ENCODE data around the gene SLC15A4.
"Not testable (repeated sequence)": the region's sequence is repeated elsewhere in the genome, so short reads cannot be mapped to it uniquely, and the experiment has no call there.

Gene SLC15A4

DNA sequence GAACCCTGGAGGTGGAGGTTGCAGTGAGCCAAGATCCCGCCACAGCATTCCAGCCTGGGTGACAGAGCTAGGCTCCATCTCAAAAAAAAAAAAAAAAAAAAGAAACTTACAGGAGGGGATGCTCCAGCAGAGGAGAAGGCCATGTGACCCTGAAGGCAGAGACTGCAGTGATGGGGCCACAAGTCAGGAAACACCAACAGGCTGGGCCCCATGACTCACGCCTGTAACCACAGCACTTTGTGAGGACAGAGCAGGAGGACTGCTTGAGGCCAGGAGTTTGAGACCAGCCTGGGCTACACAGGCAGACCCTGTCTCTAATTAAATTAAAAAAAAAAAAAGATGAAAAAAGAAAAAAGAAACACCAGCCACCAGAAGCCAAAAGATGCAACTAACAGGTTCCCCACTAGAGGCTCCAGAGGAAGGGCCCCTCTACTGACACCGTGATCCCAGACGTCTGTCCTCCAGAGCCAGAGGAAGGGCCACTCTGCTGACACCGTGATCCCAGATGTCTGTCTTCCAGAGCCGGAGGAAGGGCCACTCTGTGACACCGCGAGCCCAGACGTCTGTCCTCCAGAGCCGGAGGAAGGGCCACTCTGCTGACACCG is 20.4 kb upstream of the SLC15A4 start:
- DNase-seq (ENCODE audit: low read depth) = no peak

GRCh38 chr12:128843538-128843937 is 19.8 kb upstream of the SLC15A4 start:
- no peak for DNase-seq (ENCODE audit: low read depth)

DNA sequence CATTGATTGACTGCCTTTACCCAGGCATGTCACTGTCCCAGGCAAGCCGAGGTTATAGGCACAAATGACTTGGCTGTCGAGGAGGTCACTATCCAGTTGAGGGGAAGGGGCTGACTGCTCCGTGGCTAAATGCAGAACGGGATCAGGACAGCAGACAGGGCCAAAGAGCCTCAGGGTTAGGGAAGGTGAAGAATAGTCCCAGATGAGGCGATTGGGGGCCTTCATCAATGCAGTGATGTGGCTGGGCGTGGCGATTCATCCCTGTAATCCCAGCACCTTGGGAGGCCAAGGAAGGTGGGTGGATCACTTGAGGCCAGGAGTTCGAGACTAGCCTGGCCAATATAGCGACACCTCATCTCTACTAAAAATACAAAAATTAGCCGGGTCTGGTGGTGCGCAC is 18.8 kb upstream of the SLC15A4 start:
- DNase-seq (ENCODE audit: low read depth) = no peak

GRCh38 chr12:128840862-128841468 is 17.2 kb upstream of the SLC15A4 start:
- no peak for DNase-seq (ENCODE audit: low read depth)

DNA sequence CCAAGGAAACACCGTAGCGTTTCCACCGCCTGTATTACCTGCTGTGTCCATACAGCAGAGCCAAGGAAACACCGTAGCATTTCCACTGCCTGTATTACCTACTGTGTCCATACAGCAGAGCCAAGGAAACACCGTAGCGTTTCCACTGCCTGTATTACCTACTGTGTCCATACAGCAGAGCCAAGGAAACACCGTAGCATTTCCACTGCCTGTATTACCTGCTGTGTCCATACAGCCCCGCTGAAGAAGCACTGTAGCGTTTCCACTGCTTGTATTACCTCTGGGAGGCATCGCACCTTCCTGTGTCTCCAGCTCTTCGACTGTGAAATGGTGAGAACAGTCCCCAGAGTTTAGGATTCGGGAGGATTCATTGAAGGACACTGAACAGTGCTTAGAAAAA is 16.1 kb upstream of the SLC15A4 start:
- not testable (repeated sequence) for DNase-seq (ENCODE audit: low read depth)

GRCh38 chr12:128833418-128833817 is 9.7 kb upstream of the SLC15A4 start:
- DNase-seq (ENCODE audit: low read depth) = no peak

- DNase-seq (ENCODE audit: low read depth) = no peak
Observed at GRCh38 chr12:128830505-128830893, 6.7 kb upstream of the SLC15A4 start.

GRCh38 chr12:128829861-128830504 is 6.2 kb upstream of the SLC15A4 start:
- no peak for DNase-seq (ENCODE audit: low read depth)

GRCh38 chr12:128827724-128828123 is 4.0 kb upstream of the SLC15A4 start:
- DNase-seq (ENCODE audit: low read depth) = no peak

- DNase-seq (ENCODE audit: low read depth) = no peak
Observed at GRCh38 chr12:128825835-128826234, 2.1 kb upstream of the SLC15A4 start.

- no peak for DNase-seq (ENCODE audit: low read depth)
Observed at GRCh38 chr12:128823216-128823915, 392 bp downstream of the SLC15A4 start.

- DNase-seq (ENCODE audit: low read depth) = no peak
Observed at GRCh38 chr12:128820723-128821432, 2.9 kb downstream of the SLC15A4 start.

DNA sequence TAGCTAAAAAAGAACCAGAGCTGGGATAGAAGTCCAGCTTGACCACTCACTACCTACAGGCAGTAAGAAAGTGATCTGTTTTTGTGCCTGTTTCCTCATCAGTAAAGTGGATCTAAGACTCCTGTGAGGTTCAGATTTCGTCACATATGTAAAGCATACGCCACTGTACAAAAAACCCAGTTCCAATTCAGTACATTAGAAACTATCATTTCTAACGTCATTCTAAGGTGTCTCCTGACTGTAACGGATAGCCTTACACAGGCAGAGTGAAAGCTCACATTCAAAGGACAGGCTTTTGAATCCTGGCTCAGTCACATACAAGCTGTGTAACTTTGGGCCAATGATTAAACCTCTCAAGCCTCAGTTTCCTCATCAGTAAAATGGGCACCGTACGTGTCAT is 3.5 kb downstream of the SLC15A4 start:
- no peak for DNase-seq (ENCODE audit: low read depth)

DNA sequence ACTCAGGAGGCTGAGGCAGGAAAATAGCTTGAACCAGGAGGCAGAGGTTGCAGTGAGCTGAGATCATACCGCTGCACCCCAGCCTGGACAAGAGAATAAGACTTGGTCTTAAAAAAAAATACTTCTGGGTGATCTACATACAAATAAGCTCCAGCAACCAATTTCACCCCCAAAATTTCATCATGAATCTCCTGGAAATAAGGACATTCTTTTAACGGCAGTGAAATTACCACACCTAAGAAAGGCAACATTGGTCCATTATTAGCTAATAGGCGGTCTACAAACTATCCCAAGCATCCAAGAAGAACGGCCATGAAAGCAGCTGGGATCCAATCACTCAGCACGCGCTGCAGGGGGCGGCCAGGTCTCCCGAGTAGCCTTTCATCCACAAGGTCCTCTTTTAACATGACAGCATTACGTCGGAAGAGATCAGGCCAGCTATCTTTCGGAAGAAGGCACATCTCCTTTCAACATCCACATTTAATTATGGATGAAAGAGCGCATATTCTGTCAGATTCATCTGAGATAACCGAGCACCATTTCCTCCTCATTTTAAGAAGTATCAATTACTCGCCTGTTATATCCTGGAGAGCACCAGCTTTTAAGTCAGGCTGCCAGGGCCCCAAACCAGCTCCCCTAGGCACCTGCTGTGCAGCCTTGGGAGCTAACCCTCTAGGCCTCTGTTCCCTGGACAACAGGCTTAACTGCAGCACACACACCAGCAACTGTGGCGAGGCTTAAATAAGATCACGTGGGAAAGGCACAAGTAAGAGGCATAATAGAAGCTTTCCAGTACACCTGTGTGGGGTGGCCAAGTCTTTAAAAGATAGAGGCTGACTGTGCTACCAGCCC is 4.2 kb downstream of the SLC15A4 start:
- DNase-seq (ENCODE audit: low read depth) = no peak

GRCh38 chr12:128818065-128819022 is 5.4 kb downstream of the SLC15A4 start:
- peak; percentile 62 for DNase-seq (ENCODE audit: low read depth)

DNA sequence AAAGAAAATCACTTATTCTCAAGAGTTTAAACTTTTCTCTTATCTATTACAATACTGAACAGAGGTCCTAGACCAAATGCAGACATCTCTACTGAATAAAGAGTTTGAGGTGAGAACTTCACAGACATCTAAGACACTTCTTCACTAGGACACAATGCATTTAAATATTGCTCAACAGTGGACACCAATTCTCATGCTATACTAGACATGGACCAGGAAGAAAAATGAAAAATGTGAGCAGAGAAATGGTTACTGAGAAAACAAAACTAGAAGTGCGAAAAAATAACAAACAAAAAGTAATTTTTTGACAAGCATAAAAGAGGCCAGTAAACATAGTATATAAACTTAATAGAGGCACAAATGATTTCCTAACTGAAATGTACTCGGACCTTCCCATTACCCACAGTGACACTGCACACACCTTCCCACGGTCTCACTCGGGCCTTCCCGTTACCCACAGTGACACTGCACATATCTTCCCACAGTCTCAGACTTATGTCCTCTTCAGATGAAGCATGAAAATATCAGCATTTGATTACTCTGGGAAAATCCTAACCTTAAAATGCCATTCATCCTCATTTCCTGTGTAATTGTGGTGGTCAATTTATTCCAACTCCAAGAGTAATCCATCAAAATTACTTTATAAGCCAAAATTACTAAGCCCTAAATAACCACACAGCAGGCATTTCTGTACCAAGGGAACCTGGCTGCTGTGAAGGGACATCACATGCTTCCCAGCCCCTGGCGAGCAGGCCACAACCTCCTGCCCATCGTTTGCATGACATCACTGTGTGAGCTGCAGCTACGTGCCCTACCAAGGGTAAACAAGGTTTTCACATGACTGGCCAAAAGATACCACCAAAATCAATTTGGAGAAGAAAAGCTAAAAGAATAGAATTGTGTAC is 6.4 kb downstream of the SLC15A4 start:
- peak; percentile 61 for DNase-seq (ENCODE audit: low read depth)

DNA sequence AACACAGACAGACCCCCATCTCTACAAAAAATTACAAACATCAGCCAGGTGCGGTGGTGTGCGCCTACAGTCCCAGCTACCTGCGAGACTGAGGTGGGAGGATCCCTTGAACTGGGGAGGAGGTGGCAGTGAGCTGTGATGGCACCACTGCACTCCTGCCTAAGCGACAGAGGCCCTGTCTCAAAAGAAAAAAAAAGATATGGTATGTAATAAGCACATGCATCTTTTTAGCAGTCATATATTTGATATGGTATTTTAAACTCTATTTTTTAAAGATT is 7.2 kb downstream of the SLC15A4 start:
- DNase-seq (ENCODE audit: low read depth) = no peak

GRCh38 chr12:128815779-128816642 is 7.7 kb downstream of the SLC15A4 start:
- DNase-seq (ENCODE audit: low read depth) = no peak
